ENCODE results near the gene ASCL2.

ASCL2 gene

DNA sequence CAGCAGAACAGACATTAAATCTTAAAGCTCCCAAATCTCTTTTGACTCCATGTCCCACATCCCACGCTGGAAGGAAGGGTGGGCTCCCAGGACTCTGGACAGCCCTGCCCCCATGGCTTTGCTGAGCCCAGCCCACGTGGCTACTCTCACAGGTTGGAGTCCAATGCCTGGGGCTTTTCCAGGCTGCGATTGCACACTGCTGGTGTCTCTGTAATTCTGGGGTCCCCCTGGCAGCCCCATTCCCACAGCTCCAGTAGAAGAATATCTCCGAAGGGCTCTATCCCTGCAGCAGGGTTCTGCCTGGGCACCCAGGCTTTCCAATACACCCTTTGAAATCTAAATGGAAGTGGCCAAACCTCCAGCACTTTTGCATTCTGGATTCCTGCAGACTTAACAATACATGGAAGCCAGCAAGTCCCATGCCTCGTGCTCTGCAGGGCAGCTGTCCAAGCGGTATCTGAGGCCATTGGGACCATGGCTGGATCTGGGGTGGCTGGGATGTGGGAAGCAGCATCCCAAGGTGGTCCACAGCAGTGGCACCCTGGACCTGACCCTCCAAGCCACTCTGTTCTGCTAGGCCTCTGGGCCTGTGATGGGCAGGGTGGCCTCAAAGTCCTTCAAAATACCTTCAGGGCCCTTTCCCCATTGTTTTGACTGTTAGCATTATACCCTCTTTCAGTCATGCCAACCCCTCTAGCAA lies 50.9 kb downstream of the ASCL2 start:
- ChIA-PET CTCF (interaction anchor here (0.7 to 1.0 kb wide), 3 partner anchors 16 to 80 kb away, joined by 3 read pairs; no protein-coding TSS in a partner anchor), POLR2A (no interaction called here)
- no peaks in the 10 kb centered on the region for H3K36me3 ChIP-seq (ENCODE audit: control insufficient read depth in 4 of 4, insufficient read depth in 4 of 4, low read length in 3 of 4)
- no peaks in the 10 kb centered on the region for H3K27me3 ChIP-seq (replicated peaks in 2 of 5; ENCODE audit: control insufficient read depth in 4 of 5, insufficient read depth in 5 of 5, low read length in 4 of 5)
- peaks cover 0 to 8% (median 0%) of the 10 kb centered on the region in 4 experiments for H3K4me1 ChIP-seq (ENCODE audit: control extremely low read depth in 1 of 4, control insufficient read depth in 4 of 4, insufficient read depth in 4 of 4, low read length in 3 of 4)
- H3K4me3 ChIP-seq (ENCODE audit: control insufficient read depth in 1 of 7, extremely low read depth in 1 of 7, insufficient read depth in 4 of 7, low read depth in 2 of 7, low read length in 6 of 7): no peak overlapping the region
- no peak for DNase-seq
- H3K9me3 ChIP-seq (ENCODE audit: control extremely low read depth in 1 of 5, control insufficient read depth in 4 of 5, insufficient read depth in 2 of 5, low read depth in 1 of 5, low read length in 4 of 5): peaks cover 0 to 13% (median 1%) of the 10 kb centered on the region in 5 experiments
- H3K27ac ChIP-seq (ENCODE audit: insufficient read depth in 1 of 2, low read depth in 1 of 2, low read length in 2 of 2, poor library complexity in 1 of 2, severe bottlenecking in 2 of 2): no peak overlapping the region
- 100% methylated on average over 6 of the region's 6 CpGs for WGBS (ENCODE audit: insufficient coverage)
